Activated naive CD8-positive, alpha-beta T cell treated with anti-CD3 and anti-CD28 coated beads for 36 hours (primary cell): ENCODE results near the gene RENBP. TPM values are rescaled to one million over a fixed set of nuclear protein-coding genes. Genes with fewer than 3 reads are reported as not detected.

Source experiments
- DNase-seq: peaks from one replicate; pipeline ENCODE4 v3.0.0; 2021
- H3K27ac Mint-ChIP-seq: one replicate; pipeline ENCODE4 v1.8.0; 2022; ENCODE audit warnings: mild to moderate bottlenecking, moderate library complexity, mixed read lengths
- H3K27me3 Mint-ChIP-seq: one replicate; pipeline ENCODE4 v1.8.0; 2022; ENCODE audit warnings: mild to moderate bottlenecking, mixed read lengths
- H3K36me3 Mint-ChIP-seq: one replicate; pipeline ENCODE4 v1.8.0; 2021; ENCODE audit warnings: mild to moderate bottlenecking, mixed read lengths
- H3K4me1 Mint-ChIP-seq: one replicate; pipeline ENCODE4 v1.8.0; 2021; ENCODE audit warnings: mixed read lengths
- H3K4me3 Mint-ChIP-seq: one replicate; pipeline ENCODE4 v1.8.0; 2022; ENCODE audit warnings: mild to moderate bottlenecking, moderate library complexity, mixed read lengths
- H3K9me3 Mint-ChIP-seq: one replicate; pipeline ENCODE4 v1.8.0; 2022; ENCODE audit warnings: mixed read lengths
- total RNA-seq, 2 experiments: library from RNA; stranded (reverse); gene quantifications; one replicate each; pipeline ENCODE4 v1.2.3, GENCODE V29; 2021

The RENBP gene
- total RNA-seq, 2 experiments from 2014 or later: 15.2 to 15.7 TPM

- Mint-ChIP-seq H3K4me3 (no peak overlapping the region), H3K36me3 (no peaks in the 10 kb centered on the region), H3K27ac (no peak overlapping the region), H3K9me3 (no peaks in the 10 kb centered on the region), H3K27me3 (peaks cover 21% of the 10 kb centered on the region), H3K4me1 (peaks cover 4% of the 10 kb centered on the region)
- DNase-seq: no peak
These were observed 55.3 kb downstream of the RENBP start for GRCh38 chrX:153889123-153889522.

GRCh38 chrX:153888344-153888743 lies 56.1 kb downstream of the RENBP start:
- no peaks in the 10 kb centered on the region for H3K36me3 Mint-ChIP-seq

GRCh38 chrX:153887385-153887784 lies 57.1 kb downstream of the RENBP start:
- Mint-ChIP-seq H3K27me3 (peaks cover 28% of the 10 kb centered on the region), H3K4me1 (peaks cover under 1% of the 10 kb centered on the region), H3K4me3 (no peak overlapping the region), H3K27ac (no peak overlapping the region), H3K9me3 (no peaks in the 10 kb centered on the region), H3K36me3 (no peaks in the 10 kb centered on the region)
- no peak for DNase-seq

More at GRCh38 chrX:153888344-153888743, 56.1 kb downstream of the RENBP start:
- H3K27me3 Mint-ChIP-seq: peaks cover 28% of the 10 kb centered on the region
- no peaks in the 10 kb centered on the region for H3K9me3 Mint-ChIP-seq
- no peak overlapping the region for H3K4me3 Mint-ChIP-seq
- no peak for DNase-seq
- peaks cover 1% of the 10 kb centered on the region for H3K4me1 Mint-ChIP-seq
- no peak overlapping the region for H3K27ac Mint-ChIP-seq

- no peaks in the 10 kb centered on the region for H3K36me3 Mint-ChIP-seq
- peaks cover 31% of the 10 kb centered on the region for H3K27me3 Mint-ChIP-seq
- DNase-seq: no peak
- peaks cover 2% of the 10 kb centered on the region for H3K4me1 Mint-ChIP-seq
- no peak overlapping the region for H3K4me3 Mint-ChIP-seq
- H3K27ac Mint-ChIP-seq: no peak overlapping the region
- H3K9me3 Mint-ChIP-seq: no peaks in the 10 kb centered on the region
These were observed 57.5 kb downstream of the RENBP start for GRCh38 chrX:153886915-153887314.

GRCh38 chrX:153885968-153886903 lies 58.2 kb downstream of the RENBP start, which contains the start of gene L1CAM:
Gene L1CAM (minus strand): TSS chrX:153886173. CDS start chrX:153875836, 10,337 bp downstream.
- H3K4me1 Mint-ChIP-seq: peaks cover 2% of the 10 kb centered on the region
- no peaks in the 10 kb centered on the region for H3K36me3 Mint-ChIP-seq
- no peak within 1 kb of the TSS for H3K27ac Mint-ChIP-seq
- H3K9me3 Mint-ChIP-seq: no peaks in the 10 kb centered on the region
- H3K4me3 Mint-ChIP-seq: peak within 1 kb of the TSS; percentile 37
- peaks cover 31% of the 10 kb centered on the region for H3K27me3 Mint-ChIP-seq
- DNase-seq: no peak

Other genes with a start within 250 kb of the RENBP start
- 100 to 1,000 TPM; 103 to 109 TPM for gene BCAP31, start 220.3 kb downstream of the RENBP start, total RNA-seq
- 1 to 10 TPM; 4.1 to 4.3 TPM for gene ABCD1, start 219.8 kb downstream of the RENBP start, total RNA-seq
- 1 to 10 TPM; 2.8 to 4.2 TPM for gene PLXNB3, start 180.4 kb downstream of the RENBP start, total RNA-seq
- not detected for gene SRPK3, start 163.6 kb downstream of the RENBP start, total RNA-seq
- 10 to 100 TPM; 55.9 to 58.1 TPM for gene IDH3G, start 150.3 kb downstream of the RENBP start, total RNA-seq
- gene SSR4, start 150.0 kb downstream of the RENBP start, total RNA-seq: 100 to 1,000 TPM; 133 to 145 TPM
- under 1 TPM; 0.38 to 0.70 TPM for gene PDZD4, start 114.1 kb downstream of the RENBP start, total RNA-seq
- under 1 TPM; 0.16 to 0.29 TPM for gene L1CAM, start 58.5 kb downstream of the RENBP start, total RNA-seq
- not detected for gene AVPR2, start 40.0 kb downstream of the RENBP start, total RNA-seq
- 100 to 1,000 TPM; 112 to 123 TPM for gene ARHGAP4, start 18.4 kb downstream of the RENBP start, total RNA-seq
- 100 to 1,000 TPM; 150 to 153 TPM for gene NAA10, start 9.6 kb downstream of the RENBP start, total RNA-seq
- 100 to 1,000 TPM; 140 to 142 TPM for gene HCFC1, start 27.2 kb upstream of the RENBP start, total RNA-seq
- 1 to 10 TPM; 3.4 to 6.2 TPM for gene TMEM187, start 28.1 kb upstream of the RENBP start, total RNA-seq
- 100 to 1,000 TPM; 155 to 159 TPM for gene IRAK1, start 75.3 kb upstream of the RENBP start, total RNA-seq
- 10 to 100 TPM; 50.9 to 53.1 TPM for gene MECP2, start 153.1 kb upstream of the RENBP start, total RNA-seq
- gene OPN1LW, start 199.6 kb upstream of the RENBP start, total RNA-seq: not detected
- not detected for gene OPN1MW, start 238.0 kb upstream of the RENBP start, total RNA-seq